Measurements from ENCODE around the gene COL4A2.
A peak's percentile ranks its signal among the peaks of the same experiment; 100 is the strongest.

The COL4A2 gene

DNA sequence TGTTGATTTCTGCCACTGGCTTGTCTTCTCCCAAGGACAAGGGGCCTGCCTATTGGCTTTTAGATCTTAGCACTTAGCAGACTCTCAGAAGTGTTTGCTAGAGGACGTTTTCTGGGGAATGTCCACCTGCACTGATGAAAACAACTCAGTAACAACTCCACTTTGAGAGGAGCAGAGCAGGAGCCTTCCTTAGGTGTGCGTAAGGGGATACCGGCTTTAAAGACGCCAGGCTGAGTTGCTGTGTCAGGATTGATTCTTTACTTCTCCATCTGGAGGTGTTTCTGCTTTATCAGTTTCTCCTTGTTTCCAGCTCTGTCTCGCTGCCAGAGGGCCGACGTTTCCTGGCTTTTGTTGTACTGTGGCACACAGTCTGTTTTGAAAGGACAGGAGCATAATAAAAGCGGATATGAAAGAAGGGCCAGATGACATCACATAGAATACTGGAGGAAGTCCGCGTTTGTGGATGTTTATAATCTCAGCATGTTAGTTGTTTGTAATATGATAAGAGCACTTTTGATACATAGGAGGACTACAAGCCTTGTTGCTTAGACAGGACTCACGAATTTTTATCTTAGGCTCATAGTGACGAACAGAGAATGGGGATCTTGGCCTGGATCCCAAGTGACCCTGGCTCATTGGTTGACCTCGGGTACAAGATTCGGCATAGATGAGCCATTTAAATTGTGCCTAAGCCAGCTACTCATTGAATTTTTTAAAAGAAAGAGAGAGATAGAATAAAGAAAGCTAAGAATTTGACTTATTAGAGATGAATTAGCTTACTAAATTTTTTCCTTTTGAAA lies 34.6 kb downstream of the COL4A2 start:
- peak; percentile 32 to 71 for DNase-seq

DNA sequence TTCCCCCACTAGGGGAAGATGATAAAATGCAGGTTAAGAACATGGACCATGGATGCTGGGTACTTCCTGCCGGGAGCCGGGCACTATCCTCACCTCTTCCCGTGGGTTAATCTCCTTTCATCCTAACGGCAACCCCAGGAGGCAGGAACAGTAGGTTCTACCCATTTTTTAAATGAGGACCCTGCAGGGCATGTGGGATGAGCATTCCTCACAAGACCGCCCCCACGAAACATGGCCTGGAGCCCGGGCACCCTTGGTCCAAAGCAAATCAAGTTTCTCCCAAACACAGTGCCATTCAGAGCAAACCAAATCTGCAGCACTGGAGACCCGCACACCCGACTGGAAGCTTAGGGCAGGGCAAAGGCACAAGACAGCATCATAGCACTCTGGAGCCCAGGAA lies 35.4 kb downstream of the COL4A2 start:
- DNase-seq, result no peak

DNA sequence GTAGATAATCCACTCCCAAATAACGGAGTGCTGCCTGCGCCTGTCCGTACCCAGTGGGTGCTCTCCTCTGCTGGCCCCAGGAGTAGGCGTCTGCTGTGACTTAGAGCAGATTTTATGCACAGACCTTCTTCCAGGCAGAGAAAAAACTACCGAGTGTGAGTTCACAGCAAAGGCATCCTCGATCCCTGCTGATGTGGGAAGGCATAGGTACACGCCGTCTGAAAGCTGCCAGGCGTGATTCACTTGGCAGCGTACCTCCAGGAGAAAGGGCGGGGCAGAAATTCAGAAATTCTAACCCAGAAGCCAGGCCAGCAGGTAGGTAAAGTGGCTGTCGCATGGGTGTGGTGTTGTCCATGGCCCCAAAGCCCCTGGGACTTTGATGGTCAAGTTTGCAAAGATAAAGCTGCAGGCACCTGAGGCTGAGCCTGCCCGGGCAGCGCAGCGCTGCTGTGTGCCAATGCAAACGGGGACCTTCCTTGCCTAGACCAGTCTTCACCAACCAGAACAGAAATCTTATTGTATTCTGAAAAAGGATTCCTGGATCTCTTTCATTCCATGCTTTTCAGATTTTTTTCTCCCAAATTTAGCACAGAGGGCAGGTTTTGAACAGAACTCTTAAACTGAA lies 36.3 kb downstream of the COL4A2 start:
- DNase-seq, result no peak

DNA sequence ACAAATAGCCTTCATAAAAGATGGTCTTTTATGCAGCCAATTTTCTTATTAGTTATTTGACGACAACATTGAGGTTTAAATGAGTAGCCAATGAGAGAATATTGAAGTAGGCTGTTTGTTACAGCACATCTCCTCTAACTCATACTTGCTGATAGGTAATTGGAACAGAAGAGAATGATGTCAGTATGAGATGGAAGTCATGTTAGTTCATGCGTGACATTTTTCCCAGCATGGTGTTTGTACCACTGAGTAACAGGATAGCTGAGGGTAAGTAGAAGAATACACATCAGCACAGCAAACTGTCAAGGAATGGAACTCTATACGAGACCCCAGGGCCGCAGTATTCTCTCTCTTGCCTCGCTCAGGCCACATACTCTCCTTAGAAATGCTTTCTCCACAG lies 37.2 kb downstream of the COL4A2 start:
- DNase-seq, result no peak

DNA sequence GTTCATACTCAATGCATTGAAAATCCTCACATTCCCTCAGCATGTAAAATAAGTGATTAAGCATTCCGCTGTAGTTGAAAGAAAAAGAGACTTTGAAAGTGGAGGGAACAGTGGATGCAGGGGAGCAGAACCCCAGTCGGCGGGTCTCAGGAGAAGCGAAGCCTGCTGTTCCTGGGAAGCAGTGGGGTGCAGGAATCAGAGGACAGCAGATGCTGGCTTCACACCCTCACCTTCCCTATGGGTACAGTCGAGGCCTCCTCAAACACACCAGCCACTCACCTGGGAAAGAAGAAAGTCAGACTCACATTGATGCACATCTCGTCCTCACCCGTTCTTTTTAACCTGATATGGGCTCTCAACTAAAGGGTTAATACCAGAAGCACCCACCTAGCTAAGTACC lies 38.2 kb downstream of the COL4A2 start:
- DNase-seq, result no peak

DNA sequence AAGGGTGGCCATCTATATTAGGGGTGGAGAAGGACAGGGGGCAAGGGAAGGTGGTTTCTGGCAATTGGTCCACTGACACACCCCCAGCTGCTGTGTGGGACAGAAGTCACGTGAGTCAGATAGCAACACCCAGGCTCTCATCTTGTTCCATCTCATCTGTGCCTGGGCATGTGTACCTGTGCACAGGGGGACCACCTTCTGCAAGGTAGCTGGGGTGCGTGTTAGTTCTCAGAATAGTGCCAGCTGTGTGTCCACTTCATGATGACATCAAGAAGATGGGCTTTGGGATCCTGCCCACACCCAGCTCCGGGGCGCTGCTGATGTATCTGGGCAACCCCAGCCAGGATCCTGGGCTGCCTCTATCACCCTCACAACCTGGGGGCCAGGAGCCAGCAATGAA lies 38.6 kb downstream of the COL4A2 start:
- DNase-seq, result no peak

DNA sequence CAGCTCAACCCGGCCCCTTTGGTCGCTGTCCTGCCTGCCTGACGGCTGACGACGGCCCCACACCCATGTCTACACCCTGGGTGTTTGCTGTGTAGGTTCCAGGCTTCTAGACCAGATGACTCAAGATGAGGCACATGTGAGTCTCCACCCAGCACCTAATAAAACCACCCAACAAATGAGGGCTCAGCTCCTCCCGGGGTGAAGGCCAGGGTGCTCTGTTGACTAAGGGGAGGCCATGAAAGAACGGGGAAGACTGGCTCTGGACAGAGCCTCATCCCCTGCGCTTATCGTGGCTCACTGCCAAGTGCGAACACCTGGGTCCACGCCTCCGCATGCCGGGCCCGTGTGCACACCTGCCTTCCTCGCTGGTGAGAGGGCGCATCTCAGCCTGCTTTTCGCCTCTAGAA lies 39.6 kb downstream of the COL4A2 start:
- peak; percentile 5 to 69 for DNase-seq

DNA sequence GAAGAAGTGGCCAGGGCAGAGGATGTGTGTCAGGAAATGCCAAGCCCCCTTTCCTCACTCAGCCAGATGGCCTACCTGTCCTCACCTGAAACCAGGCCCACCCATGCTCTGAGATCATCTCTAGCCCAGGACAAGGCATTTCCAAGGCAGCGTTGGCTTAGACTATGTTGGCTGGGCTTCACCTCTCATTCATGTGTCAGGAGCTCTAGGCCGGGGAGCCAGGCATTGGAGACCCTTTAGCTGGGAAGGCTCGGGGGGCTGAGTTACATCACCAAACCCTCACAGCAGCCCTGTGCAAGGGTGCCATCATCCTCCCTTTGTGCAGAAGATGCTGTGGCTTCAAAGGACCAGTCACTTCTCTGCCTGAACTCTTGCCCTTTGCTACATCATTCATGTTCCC lies 40.0 kb downstream of the COL4A2 start:
- no peak for DNase-seq

DNA sequence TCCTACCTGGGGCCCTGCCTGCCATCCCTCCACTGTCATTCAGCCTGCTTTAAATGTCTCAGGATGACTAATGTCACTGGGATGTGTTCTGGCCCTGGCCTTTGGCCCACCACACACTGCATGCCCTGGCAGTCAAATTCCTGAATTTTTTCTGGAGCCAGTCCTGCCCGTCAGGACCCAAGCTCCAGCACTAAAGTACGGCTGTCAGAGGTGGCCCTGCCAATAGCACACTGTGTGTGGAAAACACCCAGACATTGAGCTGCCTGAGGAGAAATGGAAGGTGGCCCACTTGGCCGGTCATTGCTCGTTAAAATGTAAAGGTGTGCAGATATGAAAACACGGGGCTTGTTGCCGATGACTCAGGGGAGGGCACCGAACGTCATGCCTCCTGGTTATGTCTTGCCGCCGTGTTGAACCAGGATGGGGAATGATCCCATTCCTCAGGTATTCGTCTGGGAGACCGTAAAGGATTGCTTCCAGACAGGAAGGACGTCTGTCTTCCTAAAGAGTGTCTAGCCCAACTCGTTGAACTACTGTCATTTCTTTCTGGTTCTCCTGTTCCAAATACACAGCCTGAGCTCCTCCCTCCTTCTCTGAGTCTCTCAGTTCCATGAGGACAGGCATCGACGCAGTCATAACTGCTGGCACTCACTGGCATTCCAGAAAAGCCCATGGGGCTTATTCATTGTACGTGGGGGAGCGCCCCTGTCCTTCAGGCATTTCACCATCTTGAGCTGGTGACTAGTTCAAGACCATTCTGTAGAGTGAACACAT lies 40.6 kb downstream of the COL4A2 start:
- DNase-seq, result no peak

DNA sequence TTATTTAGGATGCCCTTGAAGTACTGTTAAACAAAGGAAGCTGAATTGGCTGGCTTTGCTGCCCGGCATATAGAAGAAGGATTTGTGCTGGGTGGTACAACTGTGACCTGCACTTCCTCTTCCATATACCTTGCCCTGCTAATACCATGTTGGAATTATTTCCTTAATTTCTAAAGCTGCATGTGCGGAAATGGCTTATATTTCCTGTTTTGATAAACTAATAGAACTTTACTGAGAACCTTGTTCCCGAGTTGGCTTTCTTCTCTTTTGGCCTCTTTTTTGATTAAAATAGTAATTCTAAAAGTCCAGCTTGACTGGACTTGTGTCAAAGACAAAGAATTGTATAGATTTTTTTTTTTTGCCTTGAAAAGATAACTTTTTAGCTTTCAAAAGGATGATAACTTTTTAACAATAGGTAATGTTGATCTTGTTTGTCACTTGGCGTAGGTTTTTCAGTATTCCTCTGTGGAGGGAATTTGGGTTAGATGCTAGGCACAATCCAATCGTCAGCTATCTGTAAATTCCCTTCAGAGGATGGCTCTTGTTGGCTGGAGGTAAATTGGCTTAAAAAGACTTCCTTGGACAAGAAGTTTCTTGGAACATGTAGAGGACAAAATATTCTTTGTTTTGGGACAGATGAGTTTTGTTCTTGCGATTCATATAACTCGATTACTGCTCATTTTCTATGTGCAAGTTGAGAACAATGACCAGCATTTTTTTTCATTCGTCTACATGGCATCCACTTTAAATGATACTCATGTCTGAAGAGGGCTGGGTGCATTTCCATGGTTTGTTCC lies 41.4 kb downstream of the COL4A2 start:
- no peak for DNase-seq

DNA sequence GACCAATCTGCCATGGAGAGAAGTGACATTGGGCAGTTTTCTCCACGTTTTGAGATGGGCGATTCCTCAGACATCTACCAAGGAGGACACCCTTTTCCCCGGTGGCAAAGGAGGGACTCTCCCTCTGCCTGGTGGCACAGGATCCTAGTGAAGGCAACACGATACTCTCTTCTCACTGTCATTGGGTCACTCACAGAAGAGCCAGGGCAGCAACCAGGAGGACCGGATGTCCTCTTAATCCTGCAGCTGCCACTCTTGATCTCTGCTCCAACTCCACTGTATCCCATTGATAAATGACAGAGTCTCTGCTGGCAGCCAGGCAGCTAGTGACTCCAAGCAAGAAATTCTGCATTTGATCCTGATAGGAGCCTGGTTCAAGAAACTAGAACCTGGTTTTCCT lies 42.2 kb downstream of the COL4A2 start:
- DNase-seq, result no peak

DNA sequence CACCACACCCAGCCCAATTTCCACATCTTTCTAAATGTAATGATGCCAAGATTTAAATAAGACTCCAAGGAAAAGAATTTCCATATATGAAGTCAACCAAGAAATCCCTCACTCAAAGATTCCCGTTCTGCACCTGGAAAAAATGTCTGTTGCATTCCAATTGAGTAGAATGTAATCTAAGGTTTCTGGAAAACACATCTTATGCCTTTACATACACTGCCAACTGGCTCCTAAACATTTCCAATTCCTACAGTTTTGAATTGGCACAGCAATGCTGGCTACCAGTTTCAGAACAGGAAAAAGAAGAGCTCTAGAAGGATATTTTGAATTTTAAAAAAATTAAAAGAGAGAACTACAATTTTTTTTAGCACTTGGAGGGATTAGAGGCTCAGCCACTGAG lies 43.0 kb downstream of the COL4A2 start:
- DNase-seq, result no peak

DNA sequence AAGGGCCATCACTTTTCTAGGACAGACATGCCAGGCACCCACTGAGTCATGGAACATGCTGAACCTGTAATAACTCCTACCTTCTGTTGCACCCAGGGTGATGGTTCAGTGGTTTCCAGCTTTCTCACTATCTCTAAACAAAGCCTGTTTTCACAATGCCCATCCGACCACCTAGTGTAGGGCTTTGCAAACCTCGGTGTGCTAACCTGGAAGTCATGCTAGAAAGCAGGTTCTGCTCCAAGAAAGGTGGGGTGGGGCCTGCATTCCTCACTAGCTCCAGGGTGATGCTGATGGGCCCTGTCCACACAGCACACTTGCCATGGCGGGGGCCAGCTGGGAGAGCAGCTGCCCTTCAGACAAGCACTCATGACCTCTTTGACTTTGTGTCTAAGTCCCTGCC lies 43.4 kb downstream of the COL4A2 start:
- no peak for DNase-seq

DNA sequence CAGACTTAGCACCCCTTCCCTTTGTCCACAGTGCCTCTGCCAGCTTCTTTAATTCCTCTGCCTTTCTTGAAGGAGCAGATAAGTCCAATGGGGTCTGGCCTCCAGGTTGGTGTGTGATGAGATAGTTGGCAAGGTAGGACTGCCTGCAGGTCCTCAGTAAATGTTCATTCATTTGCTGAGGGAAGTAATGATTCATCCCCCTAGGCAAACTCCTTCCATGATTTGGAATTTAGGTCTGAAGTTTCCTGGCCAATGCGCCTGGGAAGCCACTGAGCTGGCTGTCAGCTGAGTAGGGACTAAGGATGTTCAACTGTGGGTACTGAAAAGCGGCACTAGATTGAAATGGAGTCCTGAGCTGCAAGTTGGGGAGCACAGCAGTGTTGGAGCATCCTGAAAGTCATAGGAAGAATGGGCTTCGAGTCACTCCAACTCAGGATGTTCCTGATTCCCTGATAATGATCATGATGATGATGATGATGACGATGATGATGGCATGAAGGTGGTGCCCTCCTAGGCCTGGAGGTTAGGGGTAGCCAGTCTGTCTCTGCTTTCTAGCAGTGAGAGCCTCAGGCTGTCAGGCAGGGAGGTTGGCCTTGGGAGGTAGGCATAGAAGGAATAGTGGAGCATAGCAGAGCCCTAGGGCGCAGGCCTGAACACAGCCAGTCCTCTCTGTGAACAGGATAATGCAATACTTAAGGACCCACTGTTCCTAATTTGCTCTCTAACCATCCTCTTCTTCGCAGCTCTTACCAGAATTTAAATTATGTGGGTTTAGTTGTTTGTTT lies 44.7 kb downstream of the COL4A2 start:
- no peak for DNase-seq

DNA sequence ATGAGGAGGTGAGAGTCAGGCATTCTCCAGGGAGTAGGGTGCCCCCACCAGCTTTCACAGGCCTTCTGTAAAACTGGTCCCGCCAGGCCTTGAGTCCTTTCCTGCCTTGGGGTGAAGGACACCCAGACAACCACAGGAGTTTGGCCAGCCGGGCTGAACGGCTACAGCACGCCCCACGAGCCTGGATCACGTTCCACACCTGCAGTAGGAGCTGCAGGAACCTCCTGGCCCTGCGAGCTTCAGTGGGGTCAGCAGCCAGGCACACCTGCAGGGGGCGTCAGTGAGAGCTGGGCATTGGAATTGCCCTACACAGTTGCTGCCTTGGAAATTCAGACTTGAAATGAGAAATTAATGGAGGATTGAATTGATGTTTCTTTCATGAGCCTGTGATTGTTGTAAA lies 45.7 kb downstream of the COL4A2 start:
- DNase-seq, result no peak

DNA sequence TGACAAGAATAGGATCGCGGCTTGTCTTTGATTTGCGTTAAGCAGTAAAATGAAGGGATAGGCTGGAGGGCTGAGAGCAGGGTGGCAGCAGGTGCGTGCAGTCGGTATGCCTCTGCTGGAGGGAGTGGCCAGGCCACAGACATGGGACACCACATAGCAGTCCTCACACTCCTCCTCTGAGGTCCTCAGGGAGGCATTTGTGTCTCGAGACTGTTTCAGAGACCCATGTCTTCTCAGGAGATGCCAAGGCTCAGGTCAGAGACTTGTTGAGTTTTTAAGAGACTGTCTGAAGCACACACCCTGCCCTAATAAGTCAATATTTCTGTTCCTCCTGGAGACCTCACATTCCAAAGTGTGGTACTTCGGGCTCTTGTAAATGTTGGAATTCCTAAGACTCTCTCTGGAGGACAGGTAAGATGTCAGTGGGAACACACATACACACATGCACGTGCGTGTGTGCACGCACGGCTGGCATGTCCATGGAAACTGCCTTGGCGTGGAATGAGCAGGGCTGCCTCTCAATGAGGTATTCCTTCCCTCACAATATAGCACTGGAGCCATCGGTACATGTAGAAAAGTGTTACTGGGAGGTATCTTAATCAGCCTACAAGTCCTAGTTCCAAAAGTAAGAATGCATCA lies 46.4 kb downstream of the COL4A2 start:
- DNase-seq, result no peak

DNA sequence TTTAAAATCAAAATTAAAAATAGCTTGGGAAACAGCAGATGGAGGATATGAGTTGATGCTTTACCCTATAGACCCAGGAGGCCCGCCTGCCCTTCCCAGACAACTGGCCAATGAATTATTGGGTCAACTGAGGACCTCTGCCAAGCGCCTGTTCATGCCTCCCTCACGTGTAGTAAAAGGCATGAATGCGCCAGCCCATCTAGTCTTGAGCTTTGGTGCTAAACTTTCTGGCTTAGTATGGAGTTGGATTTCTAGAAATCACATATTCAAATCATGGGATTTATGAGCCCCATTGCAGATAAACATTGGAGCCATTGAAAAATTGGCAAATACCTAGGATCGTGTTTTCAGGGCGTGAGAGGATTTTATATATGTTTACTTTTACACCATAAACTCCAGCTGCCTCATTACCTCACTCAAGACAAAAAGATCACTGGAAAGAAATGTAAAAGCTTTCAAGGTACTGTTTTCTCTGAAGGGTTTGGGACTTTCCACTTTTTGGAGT lies 47.1 kb downstream of the COL4A2 start:
- DNase-seq, result no peak

DNA sequence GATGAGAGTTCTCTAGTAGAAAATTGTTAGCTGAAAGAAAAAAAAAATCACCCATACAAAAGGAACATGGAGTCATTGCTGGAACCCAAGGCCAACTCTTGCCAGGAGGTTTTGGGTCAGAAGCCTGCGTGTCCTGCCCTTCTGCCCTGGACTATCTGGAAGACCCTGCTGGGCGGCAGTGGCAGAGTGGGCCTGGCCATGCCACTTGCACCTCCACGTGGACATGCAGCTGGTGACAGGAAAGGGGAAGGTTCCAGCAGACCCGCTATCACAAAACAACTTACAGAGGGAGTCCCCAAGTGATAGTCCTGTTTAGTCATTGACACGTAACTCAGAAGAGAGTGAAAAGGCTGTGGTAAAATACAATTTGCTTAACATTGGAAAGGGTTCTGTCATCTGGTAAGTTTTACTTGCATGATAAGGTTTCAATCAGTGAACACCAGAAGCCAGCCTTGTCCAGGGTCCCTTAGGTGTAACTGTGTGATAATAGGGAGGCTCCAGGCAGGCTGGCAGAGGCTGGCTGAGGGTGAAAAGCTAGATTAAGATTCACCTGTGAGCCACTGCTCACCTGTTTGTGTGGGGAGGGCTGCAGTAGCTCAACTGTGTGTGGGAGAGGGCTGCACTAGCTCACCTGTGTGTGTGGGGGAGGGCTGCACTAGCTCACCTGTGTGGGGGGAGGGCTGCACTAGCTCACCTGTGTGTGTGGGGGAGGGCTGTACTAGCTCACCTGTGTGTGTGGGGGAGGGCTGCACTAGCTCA lies 47.8 kb downstream of the COL4A2 start:
- DNase-seq, result no peak

DNA sequence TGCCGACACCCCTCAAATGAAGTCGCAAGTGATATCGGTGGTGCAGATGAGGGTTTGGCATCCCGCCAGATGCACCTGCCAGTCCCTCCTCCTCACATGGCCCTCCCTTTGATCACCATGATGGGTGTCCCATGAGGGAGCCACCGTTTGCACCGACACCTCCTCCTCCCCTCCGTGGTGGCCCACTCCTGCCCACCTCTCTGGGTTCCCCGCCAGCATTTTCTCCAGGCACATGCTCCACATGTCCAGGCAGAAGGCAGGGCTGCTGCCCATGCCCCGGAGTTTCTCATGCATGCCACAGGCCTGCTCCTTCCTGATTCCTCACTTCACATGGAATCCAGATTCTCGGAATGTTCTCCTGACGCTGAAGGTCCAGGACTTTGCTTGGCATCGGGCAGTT lies 49.3 kb downstream of the COL4A2 start:
- no peak for DNase-seq

DNA sequence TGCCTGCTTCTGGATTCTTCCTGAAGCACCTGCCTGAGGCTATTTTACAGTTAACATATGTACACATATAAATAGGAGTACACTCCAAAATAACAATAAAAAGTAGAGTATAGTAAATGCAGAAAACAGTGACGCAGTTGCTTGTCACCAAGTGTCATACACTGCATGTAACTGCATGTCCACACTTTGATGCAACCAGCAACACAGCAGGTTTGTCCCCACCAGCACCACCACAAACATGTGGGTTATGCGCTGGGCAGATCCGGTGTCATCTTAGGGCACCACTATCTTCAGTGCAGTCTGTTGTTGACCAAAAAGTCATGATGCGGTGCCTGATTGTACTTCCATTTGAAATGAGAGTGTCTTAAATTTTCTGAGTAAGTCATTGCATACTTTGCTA lies 51.3 kb downstream of the COL4A2 start:
- DNase-seq, result no peak

DNA sequence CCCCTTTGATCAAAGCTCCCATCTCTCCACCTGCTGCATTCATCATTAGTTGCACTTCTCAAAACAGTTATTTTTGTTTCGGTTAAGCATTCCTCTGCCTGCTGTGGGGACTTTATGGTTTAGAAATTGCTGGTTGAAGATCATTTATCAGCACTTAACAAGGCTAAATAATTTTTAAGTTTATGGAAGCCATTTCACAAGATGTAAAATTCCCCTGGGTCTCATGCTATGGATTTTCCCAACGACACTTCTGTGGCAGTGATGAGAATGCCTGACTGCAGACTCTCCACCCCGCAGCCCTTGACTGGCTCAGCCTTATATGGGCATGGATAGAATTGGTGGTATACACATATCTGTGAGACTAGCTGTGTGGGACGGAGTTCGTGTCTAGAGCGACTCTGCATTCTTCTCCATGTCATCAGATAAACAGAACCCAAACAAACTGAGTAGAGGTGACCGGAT lies 52.8 kb downstream of the COL4A2 start:
- no peak for DNase-seq
